HT1080 (cell line): ENCODE results near the gene SIRPB1. TPM values are rescaled to one million over a fixed set of nuclear protein-coding genes. Genes with fewer than 3 reads are reported as not detected.
A peak's percentile ranks its signal among the peaks of the same experiment; 100 is the strongest.
"Not testable (repeated sequence)": the region's sequence is repeated elsewhere in the genome, so short reads cannot be mapped to it uniquely, and the experiment has no call there.

Source experiments
- DNase-seq: peaks from one replicate; pipeline ENCODE4 v3.0.0-alpha.2; 2015; ENCODE audit warnings: low read depth
- polyA plus RNA-seq, 2 experiments: library from polyadenylated mRNA; depleted of rRNA; stranded (reverse); fragments of >200 nt; gene quantifications; 2 replicates each; pipeline ENCODE4 v1.2.3, GENCODE V29; 2015
- total RNA-seq: library from RNA; depleted of rRNA; stranded (reverse); fragments of >200 nt; shearing (Covaris generic); gene quantifications from 2 replicates; pipeline ENCODE4 v1.2.3, GENCODE V29; 2014; rRNA removed

The SIRPB1 gene
- total RNA-seq = 0.16 and 1.0 TPM in 2 replicates
- 4.9 TPM in 2 replicates for polyA plus RNA-seq (2015; cell fraction: cytosol; rRNA removed)
- polyA plus RNA-seq (2015; cell fraction: nucleus; rRNA removed) = 7.4 and 12.7 TPM in 2 replicates

DNA sequence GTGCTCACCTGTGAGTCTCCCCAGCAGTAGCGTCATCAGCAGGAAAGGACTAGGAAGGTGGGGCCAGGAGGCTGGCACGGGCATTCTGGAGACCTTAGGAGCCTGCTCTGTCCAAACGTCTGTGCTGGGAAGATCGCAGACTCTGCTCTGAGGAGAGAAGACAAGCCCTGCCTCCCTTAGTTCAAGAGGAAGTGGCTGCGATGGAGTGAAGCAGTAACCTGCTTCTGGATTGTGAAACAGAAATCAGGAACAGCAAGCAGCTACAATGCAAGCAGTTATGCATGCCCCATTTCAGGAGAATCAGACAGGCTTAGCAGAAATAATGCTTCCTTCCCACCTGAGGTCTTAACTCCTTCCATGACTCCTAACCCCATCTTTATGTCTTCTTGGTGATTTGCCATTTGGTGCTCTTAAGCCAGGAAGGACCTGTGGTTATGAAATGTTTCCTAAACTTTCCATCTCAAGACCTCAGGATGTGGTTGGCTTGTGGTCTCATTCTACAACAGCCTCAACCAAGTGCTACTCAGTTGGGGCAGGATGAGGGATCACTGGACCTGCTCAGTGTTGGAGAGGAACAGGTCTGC lies at the start of gene SIRPB1:
SIRPB1 (minus strand) TSS at position 149 of the 584 bp plus-strand sequence; CDS start at position 84, 65 bp downstream.
- peak; percentile 72 for DNase-seq

DNA sequence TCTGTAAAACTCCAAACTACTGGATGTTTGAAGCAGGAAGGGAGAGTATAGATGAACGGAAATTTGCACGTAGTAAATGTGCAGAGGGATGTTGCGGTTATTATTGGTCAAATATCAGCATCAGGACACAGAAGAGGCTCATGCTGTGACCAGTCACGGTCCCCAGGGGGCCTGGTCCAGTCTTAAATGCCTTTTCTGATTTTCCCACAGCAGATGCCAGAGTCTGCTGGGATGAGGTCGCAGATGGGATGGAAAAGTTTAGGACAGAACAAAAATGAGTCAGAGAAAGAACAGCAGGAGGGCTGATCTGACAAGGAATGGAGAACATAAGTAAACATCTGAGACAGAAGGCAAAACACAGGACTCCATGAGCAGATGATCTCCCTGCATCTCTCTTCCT lies 49.5 kb upstream of the SIRPB1 start:
- DNase-seq = peak; percentile 73

- no peak for DNase-seq
These were observed 47.8 kb upstream of the SIRPB1 start for GRCh38 chr20:1667502-1668085.

DNA sequence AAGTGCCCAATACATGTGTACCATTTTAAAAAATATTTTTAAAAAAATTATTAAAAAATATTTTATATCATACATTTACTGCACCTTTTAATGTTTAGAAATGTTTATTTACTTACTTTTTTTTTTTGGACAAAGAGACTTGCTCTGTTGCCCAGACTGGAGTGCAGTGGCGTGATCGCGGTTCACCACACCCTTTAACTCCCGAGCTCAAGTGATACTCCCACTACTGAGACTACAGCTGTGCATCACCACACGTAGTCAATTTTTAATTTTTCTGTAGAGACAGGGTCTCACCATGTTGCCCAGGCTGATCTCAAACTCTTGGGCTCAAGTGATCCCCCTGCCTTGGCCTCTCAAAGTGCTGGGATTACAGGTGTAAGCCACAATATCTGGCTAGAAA lies 47.0 kb upstream of the SIRPB1 start:
- DNase-seq = no peak

DNA sequence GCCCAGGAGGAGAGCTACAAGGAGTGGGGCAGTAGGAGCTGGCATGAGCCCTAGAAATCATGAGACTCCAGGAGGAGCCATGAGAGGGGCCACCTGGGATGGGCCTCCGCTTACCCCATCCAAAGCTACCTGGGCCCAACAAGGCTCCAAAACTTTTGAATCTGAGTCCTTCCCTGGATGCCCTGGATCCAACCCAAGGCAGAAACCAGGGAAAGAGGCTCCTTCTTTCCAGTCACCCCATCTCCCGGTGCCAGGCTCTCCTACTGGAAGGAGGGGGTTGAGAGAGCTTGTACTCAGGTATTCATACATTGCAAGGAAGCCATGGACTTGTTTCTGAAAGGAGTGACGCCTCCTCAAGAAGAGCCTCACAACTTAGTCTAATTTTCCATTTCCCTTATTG lies 45.5 kb upstream of the SIRPB1 start:
- DNase-seq = no peak

DNA sequence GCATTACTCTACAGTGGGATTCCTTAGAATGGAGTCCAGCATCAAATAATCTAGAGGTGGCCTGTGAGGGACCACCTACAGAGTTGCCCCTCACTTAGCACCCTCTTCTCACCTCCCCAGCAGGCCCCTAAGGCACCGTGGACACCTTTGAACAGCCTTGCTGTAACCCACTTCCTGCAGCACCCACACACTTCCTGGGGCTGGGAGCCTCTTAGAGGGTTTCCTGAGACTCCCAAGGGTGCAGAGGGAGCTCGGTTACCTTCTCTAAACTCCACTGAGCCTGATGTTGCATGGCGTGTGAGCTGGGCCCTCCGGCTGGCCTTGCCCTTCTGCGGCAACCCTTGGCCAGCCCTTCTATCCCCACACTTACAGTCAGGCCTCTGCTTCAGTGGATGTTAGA lies 45.1 kb upstream of the SIRPB1 start:
- no peak for DNase-seq

DNA sequence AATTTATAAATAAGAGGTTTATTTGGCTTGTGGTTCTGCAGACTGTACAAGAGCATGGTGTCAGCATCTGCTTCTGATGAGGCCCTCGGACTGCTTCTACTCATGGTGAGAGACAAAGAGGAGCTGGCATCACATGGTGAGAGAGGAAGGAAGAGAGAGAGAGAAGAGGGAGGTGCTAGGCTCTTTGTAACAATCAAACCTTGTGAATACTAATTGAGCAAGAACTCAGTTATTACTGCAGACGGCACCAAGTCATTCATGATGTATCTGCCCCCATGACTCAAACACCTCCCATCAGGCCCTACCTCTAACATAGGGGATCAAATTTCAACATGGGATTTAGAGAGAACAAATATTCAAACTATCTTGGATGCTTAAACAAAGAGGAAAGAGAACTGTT lies 44.1 kb upstream of the SIRPB1 start:
- peak; percentile 52 for DNase-seq

- DNase-seq = no peak
These were observed 41.9 kb upstream of the SIRPB1 start for GRCh38 chr20:1661542-1662299.

DNA sequence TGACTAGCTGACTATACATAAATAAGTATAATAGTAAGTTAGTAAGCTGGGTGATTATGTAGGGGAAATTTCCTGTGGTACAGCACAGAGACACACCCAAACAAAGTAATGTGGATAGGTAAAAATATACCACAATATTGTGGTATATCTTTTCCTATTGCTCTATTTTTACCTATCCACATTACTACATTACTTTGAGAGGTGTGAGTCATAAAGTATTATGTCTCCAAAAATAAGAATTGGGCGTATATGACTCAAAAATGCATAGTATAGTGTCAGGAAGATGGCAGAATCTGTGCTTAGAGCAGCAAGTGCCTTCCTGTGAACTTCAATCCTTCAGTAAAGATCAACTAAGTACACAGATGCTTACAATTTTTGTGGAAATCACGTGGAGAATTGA lies 40.4 kb upstream of the SIRPB1 start:
- no peak for DNase-seq

- no peak for DNase-seq
These were observed 37.9 kb upstream of the SIRPB1 start, which contains the start of gene SIRPG for GRCh38 chr20:1657556-1658334. TSS of gene SIRPG (minus strand) at chr20:1657779. CDS start at chr20:1657714, 65 bp downstream.

DNA sequence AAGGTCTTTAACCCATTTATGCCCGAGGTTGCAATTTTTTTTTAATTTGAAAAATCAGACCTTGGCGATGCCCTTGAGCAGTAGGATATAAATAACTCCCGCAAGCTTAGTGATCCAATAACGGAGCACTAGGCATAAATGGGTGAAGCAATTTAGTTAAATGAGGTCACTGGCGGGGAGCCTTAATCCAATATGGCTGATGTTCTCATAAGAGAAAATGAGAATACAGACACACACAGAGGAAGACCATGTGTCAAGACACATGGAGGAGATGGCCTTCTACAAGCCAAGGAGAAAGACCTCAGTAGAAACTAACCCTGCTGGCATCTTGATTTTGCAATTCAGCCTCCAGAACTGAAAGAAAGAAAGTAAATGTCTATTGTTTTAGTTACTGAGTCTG lies 37.0 kb upstream of the SIRPB1 start:
- DNase-seq = no peak

DNA sequence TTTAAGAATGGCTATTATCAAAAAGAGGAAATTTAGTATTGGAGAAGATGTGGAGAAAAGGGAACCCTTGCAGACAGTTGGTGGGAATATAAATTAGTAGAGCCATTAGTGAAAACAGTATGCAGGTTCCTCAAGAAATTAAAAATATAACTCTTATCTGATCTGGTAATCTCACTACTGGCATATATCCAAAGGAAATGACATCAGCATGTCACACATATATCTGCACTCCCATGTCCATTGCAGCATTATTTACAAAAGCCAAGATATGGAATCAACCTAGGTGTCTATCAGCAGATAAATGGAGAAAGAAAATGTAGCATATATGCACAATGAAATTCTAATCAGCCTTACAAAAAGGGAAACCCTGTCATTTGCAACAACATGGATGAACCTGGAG lies 35.2 kb upstream of the SIRPB1 start:
- DNase-seq = no peak

DNA sequence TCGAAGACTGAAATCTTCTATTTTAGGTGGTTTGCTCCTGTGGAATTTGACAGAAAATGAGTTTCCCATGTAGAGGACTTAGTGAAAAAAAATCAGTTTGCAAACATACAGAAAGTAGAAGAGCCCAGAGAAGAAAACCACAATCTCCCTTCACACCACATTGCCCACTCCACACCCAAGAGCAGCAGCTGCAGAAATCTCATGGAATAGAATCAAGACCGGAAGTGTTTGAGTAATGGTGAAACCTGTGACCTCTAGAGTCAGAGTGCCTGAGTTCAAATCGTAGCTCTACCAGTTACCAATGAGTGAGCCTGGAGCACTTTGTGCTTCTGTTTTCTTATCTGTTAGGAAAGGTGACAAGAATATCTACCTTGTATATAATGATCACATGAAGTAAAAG lies 33.2 kb upstream of the SIRPB1 start:
- no peak for DNase-seq

- DNase-seq = no peak
These were observed 32.3 kb upstream of the SIRPB1 start for GRCh38 chr20:1652104-1652503.

DNA sequence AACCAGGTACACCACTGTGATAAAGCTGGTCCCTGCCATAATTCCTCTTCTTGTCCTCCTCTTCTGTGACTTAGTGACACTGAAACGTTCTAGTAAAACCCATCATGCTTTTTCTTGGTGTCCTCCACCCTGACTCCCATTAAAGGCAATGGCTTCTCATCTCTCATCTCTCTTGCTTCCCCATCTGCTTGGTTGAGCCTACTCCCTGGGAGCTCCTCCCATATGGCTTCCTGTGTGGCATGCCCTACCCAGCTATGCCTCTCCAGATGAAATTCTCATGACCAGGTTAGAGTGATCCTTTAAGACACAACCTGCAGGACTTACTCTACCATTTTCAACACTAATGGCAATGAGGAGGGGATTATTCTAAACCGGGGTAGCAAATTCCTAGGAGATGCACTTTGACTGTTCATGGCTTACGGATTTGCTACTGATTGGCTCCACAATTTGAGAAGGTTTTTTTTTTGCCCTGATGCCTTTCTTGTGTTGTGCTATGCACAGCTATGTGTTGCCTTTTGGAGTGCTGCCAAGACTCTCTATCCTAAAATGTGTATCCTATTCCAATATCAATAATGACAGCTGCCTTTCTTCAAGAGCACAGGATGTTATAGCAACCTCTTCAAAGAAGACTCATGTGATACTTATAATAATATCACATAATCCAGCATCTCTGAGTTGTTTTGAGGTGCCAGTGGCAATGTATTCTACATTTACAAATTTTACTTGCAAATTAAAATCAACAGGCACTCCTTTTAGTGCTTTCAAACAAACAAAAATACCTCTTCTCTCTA lies 31.7 kb upstream of the SIRPB1 start:
- DNase-seq = no peak

GRCh38 chr20:1648101-1648500 lies 28.3 kb upstream of the SIRPB1 start:
- DNase-seq = no peak

DNA sequence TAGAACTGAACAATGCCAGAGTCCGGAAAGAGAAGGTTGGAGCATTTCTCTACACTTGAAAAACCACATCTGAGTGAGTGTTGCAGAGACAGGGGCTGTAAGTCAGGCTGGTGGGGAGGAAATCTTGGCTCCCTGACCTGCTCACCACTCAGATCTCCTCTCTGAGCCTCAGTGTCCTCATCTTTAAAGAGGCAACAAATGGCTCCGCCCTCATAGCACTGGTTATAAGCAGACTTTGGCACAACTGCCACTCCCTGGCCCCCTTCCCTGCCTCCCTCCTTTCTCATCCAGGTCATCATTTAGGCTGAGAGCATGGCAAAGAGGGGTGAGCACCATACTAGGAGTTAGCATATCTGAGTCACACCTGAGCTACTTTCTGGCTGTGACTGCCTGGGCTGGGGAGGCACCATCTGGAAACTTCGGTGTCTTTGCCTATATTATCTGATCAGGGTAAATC lies 27.2 kb upstream of the SIRPB1 start:
- DNase-seq = no peak

DNA sequence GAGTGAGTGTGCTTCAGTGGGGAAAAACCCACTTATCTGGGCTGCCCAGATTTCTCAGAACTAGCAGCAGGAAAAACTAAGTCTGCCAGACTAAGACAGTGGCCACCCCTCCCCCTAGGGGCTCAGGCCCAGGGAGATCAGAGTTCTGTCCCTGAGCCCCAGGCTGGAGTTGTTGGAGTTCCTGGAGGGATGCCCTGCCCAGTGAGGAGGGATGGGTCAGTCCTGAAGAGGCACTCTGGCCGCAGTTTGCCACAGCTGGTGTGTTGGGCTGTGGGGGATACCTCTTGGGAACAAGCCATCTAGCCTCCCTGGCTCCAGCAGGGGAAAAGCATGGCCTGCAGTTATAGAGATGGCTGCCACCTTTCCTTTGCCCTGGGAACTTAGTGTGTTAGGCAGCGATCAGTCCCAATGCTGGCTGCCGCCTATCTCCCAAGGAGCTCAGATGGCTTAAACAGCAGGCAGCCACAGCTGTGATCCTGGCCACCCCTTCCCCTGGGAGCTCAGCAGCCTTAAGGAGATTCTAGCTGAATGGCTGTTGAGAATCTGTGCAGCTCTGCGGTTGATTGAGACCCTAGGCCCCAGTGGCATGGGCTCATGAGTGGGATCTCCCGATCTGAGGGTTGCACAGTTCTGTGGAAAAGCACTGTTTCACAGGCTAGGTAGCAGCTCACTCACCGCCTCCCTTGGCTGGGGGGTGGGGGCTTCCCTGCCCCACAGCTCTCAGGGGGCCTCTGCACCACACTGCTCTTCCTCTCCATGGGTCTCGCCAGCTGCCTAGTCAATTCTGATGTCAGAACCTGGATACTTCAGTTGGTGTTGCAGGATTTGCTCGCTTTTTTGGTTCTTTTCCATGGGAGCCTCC lies 24.5 kb upstream of the SIRPB1 start:
- no peak for DNase-seq

DNA sequence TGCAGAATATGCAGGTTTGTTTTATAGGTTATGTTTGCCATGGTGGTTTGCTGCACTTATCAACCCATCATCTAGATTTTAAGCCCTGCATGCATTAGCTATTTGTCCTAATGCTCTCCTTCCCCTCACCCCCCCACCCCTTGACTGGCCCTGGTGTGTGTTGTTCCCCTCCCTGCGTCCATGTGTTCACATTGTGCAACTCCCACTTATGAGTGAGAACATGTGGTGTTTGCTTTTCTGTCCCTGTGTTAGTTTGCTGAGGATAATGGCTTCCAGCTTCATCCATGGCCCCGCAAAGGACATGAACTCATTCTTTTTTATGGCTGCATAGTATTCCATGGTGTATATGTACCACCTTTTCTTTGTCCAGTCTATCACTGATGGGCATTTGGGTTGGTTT lies 18.8 kb upstream of the SIRPB1 start:
- DNase-seq = not testable (repeated sequence)

- DNase-seq = no peak
These were observed 17.9 kb upstream of the SIRPB1 start for GRCh38 chr20:1637755-1638154.
